BJ (cell line): ENCODE results near the gene CFAP126. TPM values are rescaled to one million over a fixed set of nuclear protein-coding genes. Genes with fewer than 3 reads are reported as not detected.
"Not testable (repeated sequence)": the region's sequence is repeated elsewhere in the genome, so short reads cannot be mapped to it uniquely, and the experiment has no call there.

Experiments
- CTCF ChIA-PET: fragments of 350-600 bp; formaldehyde crosslinking; extraction: SDS; loops from one replicate; lab custom pipeline; 2021; ENCODE audit warnings: antibody characterized with exemption, inconsistent platforms; lab: Yijun Ruan, JAX
- POLR2A ChIA-PET: fragments of 300-600 bp; sonication (Branson Sonifier 250); formaldehyde crosslinking; extraction: SDS; loops from one replicate; lab custom pipeline; 2021; ENCODE audit warnings: antibody characterized with exemption; lab: Charles Lee
- DNase-seq: peaks from one replicate; pipeline ENCODE4 v3.0.0-alpha.2; 2011; ENCODE audit warnings: low read depth
- H3K27me3 ChIP-seq: 2 replicates; pipeline ENCODE4 v1.6.0; 2011; ENCODE audit warnings: low read length; ENCODE audit not compliant: control insufficient read depth, insufficient read depth
- H3K36me3 ChIP-seq: 2 replicates; pipeline ENCODE4 v1.5.1; 2011; ENCODE audit warnings: low read length; ENCODE audit not compliant: control insufficient read depth, insufficient read depth
- H3K4me3 ChIP-seq: 2 replicates; pipeline ENCODE4 v1.5.1; 2011; ENCODE audit warnings: low read depth, mild to moderate bottlenecking, control low read depth, low read length
- CTCF ChIP-seq: IDR thresholded peaks from 2 replicates; pipeline ENCODE4 v1.5.1; 2011; ENCODE audit warnings: low read depth, mild to moderate bottlenecking, control low read depth, inconsistent platforms, low read length, moderate library complexity; ENCODE audit not compliant: insufficient read depth
- polyA plus RNA-seq: library from polyadenylated mRNA; depleted of rRNA; stranded (reverse); fragments of >200 nt; gene quantifications from 2 replicates; pipeline ENCODE4 v1.2.3, GENCODE V29; 2011

CFAP126 gene
- polyA plus RNA-seq, 1 experiment: not detected

- DNase-seq: no peak
- Histone ChIP-seq H3K36me3 (no peaks in the 10 kb centered on the region), H3K4me3 (no peak overlapping the region), H3K27me3 (peaks cover 2% of the 10 kb centered on the region; the same call in 1 of the 2 replicates)
- TF ChIP-seq CTCF: no peak
- ChIA-PET POLR2A (interaction anchor here (0.6 kb wide), 1 partner anchor 35 kb away, joined by 3 read pairs; no protein-coding TSS in a partner anchor), CTCF (no interaction called here)
Measured at GRCh38 chr1:161404051-161404597, 36.4 kb upstream of the CFAP126 start.

GRCh38 chr1:161402446-161402845 lies 34.8 kb upstream of the CFAP126 start:
- ChIA-PET POLR2A (interaction anchor here (0.6 kb wide), 1 partner anchor 13 kb away, joined by 4 read pairs; no protein-coding TSS in a partner anchor), CTCF (no interaction called here)
- Histone ChIP-seq H3K36me3 (no peaks in the 10 kb centered on the region), H3K4me3 (no peak overlapping the region), H3K27me3 (peaks cover 2% of the 10 kb centered on the region; the same call in 1 of the 2 replicates)
- no peak for DNase-seq
- TF ChIP-seq CTCF: no peak

DNA sequence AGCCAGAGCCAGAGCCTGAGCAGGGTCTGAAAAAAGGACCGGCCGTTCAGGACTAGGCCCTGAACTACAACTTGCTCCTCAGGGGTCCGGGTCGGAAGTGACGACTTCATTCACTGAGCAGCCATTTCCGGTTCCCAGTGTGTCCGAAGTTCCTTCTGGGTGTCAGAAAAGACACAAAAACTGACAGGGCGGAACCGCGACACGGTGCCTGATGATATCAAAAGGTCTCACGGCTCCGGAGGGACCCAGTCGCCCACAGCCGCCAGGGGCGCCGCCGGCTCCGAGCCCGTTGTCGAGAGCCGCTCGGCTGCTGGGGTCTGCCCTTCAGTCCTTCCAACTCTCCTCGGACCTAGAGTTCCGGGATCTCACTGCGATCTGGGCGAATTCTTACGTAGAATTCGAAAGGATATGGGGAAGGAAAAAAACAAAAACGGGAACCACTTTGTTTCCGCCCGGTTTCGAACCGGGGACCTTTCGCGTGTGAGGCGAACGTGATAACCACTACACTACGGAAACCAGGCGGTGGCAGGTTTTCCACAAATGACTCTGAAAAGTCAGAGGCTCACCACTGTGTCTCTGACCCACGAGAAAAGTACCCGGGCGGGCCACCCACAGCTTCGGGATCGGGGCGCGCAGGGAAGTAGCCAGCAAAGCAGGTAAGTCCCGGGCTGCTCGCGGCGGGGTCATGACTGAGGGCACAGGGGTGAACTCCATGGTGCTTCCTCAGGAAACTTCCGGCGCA lies 31.8 kb upstream of the CFAP126 start:
- Histone ChIP-seq H3K27me3 (peaks cover 3% of the 10 kb centered on the region; the same call in 1 of the 2 replicates), H3K4me3 (peak overlapping the region; percentile 76), H3K36me3 (no peaks in the 10 kb centered on the region)
- DNase-seq: peak; percentile 52
- TF ChIP-seq CTCF: peak; percentile 54
- POLR2A ChIA-PET: no interaction called here
- CTCF ChIA-PET: interaction anchor here (1.4 kb wide), 1 partner anchor 41 kb away, joined by 3 read pairs; no protein-coding TSS in a partner anchor

DNA sequence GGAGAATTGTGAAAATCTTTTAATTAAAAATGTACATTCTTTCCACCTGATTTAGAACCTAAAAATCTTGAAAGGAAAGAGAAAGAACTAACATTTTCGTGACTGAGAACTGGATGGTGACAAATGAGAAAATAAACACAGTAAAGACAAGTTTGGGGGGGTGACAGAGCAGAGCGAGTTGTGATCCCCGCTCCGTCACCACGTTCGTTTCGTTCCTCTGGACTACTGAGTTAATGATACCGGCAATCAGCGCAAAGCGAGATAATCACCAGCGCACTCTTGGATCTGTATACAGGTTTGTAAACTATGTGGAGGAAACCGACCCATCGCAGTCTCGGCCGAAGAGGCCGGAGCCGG lies 31.2 kb upstream of the CFAP126 start:
- CTCF ChIA-PET: no interaction called here
- no peak for DNase-seq
- POLR2A ChIA-PET: no interaction called here
- H3K4me3 ChIP-seq: peak overlapping the region; percentile 76
- TF ChIP-seq CTCF: no peak
- peaks cover 2% of the 10 kb centered on the region; the same call in 1 of the 2 replicates for H3K27me3 ChIP-seq
- no peaks in the 10 kb centered on the region for H3K36me3 ChIP-seq

DNA sequence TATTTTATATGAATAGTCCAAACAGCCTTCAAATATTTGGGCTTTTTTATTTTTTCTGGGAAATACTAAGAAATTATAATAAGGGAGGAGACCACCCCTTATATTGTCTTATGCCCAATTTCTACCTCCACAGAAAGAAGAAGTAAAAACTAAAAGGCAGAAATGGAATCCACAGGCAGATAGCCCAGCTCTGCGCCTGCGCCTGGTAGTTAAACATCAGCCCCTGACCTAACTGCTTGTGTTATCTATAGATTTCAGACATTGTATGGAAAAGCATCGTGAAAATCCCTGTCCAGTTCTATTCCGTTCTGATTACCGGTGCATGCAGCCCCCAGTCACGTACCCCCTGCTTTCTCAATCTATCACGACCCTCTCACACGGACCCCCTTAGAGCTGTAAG lies 29.4 kb upstream of the CFAP126 start:
- CTCF ChIA-PET: interaction anchor here (1.0 kb wide), 1 partner anchor 43 kb away, joined by 3 read pairs; no protein-coding TSS in a partner anchor
- DNase-seq, H3K36me3 ChIP-seq, H3K4me3 ChIP-seq, H3K27me3 ChIP-seq, POLR2A ChIA-PET: not testable (repeated sequence)
